Hepatocyte (in vitro differentiated cells): ENCODE results near the gene SERBP1.

Source experiments
- EZH2 ChIP-seq: fragments of 200-600 bp; sonication (generic); IDR thresholded peaks from 2 replicates; pipeline ENCODE4 v1.6.1; 2016; ENCODE audit warnings: antibody characterized with exemption, mild to moderate bottlenecking, borderline replicate concordance
- TF ChIP-seq, protein P1 (sequence below): fragments of 200-600 bp; sonication (generic); IDR thresholded peaks from 2 replicates; pipeline ENCODE4 v1.5.1; 2016; ENCODE audit warnings: antibody characterized with exemption, mild to moderate bottlenecking; ENCODE audit not compliant: poor library complexity

DNA sequence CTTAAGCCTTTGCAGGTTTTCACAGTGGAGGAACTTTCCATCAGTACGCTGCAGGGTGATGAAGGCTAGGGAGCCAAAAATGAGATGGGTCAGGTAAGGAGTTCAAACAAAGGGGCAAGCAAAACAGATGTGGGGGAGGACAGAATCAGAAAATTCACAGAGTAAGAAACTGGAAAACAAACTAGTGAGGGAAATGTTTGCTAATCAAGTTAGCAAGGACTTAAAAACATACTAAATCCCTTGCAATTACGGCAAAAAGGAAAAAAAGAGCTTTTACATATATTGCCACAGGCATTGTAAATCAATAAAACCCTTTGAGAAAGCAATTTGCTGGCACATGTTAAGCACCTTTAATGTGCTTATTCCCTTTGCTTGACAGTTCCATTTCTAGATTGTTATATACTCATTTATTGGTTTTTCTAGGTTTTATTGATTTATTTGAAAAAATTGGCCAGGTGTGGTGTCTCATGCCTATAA is 45.8 kb upstream of the SERBP1 start:
- TF ChIP-seq, protein P1, sequence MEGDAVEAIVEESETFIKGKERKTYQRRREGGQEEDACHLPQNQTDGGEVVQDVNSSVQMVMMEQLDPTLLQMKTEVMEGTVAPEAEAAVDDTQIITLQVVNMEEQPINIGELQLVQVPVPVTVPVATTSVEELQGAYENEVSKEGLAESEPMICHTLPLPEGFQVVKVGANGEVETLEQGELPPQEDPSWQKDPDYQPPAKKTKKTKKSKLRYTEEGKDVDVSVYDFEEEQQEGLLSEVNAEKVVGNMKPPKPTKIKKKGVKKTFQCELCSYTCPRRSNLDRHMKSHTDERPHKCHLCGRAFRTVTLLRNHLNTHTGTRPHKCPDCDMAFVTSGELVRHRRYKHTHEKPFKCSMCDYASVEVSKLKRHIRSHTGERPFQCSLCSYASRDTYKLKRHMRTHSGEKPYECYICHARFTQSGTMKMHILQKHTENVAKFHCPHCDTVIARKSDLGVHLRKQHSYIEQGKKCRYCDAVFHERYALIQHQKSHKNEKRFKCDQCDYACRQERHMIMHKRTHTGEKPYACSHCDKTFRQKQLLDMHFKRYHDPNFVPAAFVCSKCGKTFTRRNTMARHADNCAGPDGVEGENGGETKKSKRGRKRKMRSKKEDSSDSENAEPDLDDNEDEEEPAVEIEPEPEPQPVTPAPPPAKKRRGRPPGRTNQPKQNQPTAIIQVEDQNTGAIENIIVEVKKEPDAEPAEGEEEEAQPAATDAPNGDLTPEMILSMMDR: no peak
- TF ChIP-seq EZH2: no peak
